Right cardiac atrium (tissue), 5 donors: ENCODE data around the gene DCUN1D4. TPM values are rescaled to one million over a fixed set of nuclear protein-coding genes. Genes with fewer than 3 reads are reported as not detected.

ENCODE experiments used
- ATAC-seq, 2 donors: fragments of 200-7000 bp; cut with Tn5 transposase; one replicate each; pipeline versions ENCODE4 v1.8.0 to v1.9.1; 2020; ENCODE audit warnings: moderate library complexity in 2 of 2, mild to moderate bottlenecking in 1 of 2
- DNase-seq, 3 donors: peaks; one replicate each; pipeline ENCODE4 v3.0.0-alpha.2; 2020
- H3K27ac ChIP-seq: one replicate; pipeline ENCODE4 v1.5.1; 2013; ENCODE audit warnings: mild to moderate bottlenecking, low read length, control low read depth, moderate library complexity
- H3K27me3 ChIP-seq: one replicate; pipeline ENCODE4 v1.6.1; 2013; ENCODE audit not compliant: control insufficient read depth, insufficient read depth
- H3K4me1 ChIP-seq: one replicate; pipeline ENCODE4 v1.6.1; 2013; ENCODE audit warnings: low read length; ENCODE audit not compliant: control insufficient read depth, insufficient read depth
- H3K4me3 ChIP-seq: one replicate; pipeline ENCODE4 v1.5.1; 2013; ENCODE audit warnings: low read length, control low read depth
- H3K9me3 ChIP-seq: one replicate; pipeline ENCODE4 v1.6.1; 2013; ENCODE audit warnings: low read length; ENCODE audit not compliant: control insufficient read depth
- WGBS: extraction: QIAGEN DNeasy Blood & Tissue Kit; methylation state at CpG from one replicate; pipeline ENCODE4 v1.1.7; 2013; 5-methylcytosine and 5-hydroxymethylcytosine counted together
- intact Hi-C, 4 donors: fragments of 100-400 bp; cut with DNase I; formaldehyde crosslinking; loops; one replicate each; pipeline versions ENCODE4 v1.11.0 to v1.14.0; 2022 to 2023
- polyA plus RNA-seq: library from polyadenylated mRNA; stranded (reverse); fragments of 200-250 nt; gene quantifications from one replicate; pipeline ENCODE4 v1.2.3, GENCODE V29; 2013
- total RNA-seq, 4 donors: library from RNA; stranded (reverse); fragmentation: NEBNext Ultra II Directional; extraction: Animal tissue kit (Norgen Biotek cat#: 25700); gene quantifications; one replicate each; pipeline ENCODE4 v1.2.1, GENCODE V29; 2021
- donor health status: healthy with polysubstance abuse.
- donor health status: DM: no; HTN: yes; CAD: no.
- donor health status: DM: no; HTN: no; CAD: no.
- donor health status: DM: no; HTN: yes; CAD: no; lungs with severe emphysema.
- donor health status: DM: yes; HTN: yes; CAD: no.

The DCUN1D4 gene
- total and polyA plus RNA-seq, 5 donors = 15.4 to 60.6 (median 54.8) TPM

DNA sequence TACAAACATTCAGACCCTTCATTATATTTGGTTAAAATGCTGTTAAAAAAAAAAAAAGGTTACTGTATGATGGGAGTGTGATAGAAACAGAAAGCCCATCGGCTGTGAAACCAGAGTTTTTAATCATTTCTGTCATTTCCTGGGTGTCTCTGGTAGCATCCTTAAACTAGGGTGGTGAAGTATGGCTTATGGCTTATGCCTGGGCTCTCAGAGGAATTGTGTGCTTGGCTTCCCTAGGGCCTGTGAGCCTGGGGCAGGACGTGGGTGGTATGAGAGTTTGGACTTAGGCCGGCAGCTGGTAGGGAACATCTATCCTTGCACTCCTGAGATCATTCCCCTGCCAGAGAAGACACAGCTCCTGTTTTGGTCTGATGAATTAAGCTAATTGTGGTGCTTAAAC, 52.2 kb downstream of the DCUN1D4 start:
- H3K27ac ChIP-seq = no peak overlapping the region
- peak; percentile 16 to 44 for ATAC-seq
- no peaks in the 10 kb centered on the region for H3K9me3 ChIP-seq
- no peak overlapping the region for H3K4me3 ChIP-seq
- no peaks in the 10 kb centered on the region for H3K4me1 ChIP-seq
- intact Hi-C loops = loop anchor here (5.0 to 10.0 kb wide), 2 partner anchors 130 to 132 kb away; partner anchors contain the start of gene LRRC66 (in 3 of the 4)
- WGBS = 78% methylated on average over 3 of the region's 3 CpGs
- H3K27me3 ChIP-seq = no peaks in the 10 kb centered on the region
- DNase-seq = peak in 1 of 3 donors; percentile 10

DNA sequence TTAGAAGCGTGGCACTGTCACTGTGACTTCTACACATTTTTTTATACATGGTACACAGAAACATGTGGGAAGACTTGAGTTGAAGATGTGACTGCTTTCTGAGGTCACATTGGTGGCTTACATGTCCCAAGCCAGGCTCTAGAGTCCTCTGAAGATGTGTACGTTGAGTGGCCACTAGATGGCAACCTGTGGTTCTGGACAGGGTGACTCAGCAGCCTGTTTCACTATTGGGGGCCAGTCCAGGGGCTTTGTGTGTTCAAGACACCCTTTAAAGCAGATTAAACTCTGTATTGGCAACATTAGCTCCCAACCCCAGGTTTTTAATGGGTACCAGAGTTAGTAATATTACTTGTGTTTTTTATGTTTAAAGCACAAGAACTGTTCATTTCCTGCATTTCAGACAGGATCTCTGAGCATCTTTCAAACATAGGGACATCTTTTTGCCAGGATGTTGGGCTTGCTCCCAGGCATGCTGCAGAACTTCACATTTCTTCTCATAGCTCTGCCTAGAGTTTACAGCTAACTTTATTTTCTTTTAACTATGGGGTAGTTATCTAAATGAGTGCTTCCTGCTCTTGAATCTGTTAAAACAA, 53.0 kb downstream of the DCUN1D4 start:
- H3K9me3 ChIP-seq = no peaks in the 10 kb centered on the region
- 30% methylated on average over 2 of the region's 2 CpGs for WGBS
- DNase-seq = peak; percentile 46 to 78 (median 55)
- peak; percentile 95 to 96 for ATAC-seq
- no peak overlapping the region for H3K27ac ChIP-seq
- H3K4me1 ChIP-seq = no peaks in the 10 kb centered on the region
- H3K27me3 ChIP-seq = no peaks in the 10 kb centered on the region
- intact Hi-C loops = loop anchor here (5.0 to 10.0 kb wide), 2 partner anchors 129 to 131 kb away; partner anchors contain the start of gene LRRC66 (in 3 of the 4)
- H3K4me3 ChIP-seq = no peak overlapping the region

DNA sequence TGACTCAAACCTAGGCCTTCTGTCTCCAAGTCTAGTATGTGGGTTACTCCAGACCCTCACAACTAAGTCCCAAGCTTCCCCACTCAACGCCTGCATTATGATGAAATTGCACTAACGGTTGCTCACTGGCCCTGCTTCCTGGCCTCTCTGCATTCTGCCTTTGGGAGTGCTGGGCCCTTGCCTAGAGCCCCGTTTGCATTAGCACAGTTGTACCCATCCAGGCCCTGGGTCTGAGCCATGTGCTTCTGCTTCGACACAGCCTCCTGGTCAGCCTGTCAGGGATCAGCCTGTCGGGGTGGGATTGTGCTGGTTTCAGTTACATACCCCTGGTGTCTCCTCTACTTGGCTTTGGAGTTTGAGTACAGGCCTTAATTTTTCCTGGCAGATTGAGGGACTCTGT, 58.4 kb downstream of the DCUN1D4 start:
- DNase-seq (no peak), ATAC-seq (peak in 1 of 2 donors; percentile 37)
- no peak overlapping the region for H3K27ac ChIP-seq
- no peaks in the 10 kb centered on the region for H3K27me3 ChIP-seq
- WGBS = 74% methylated on average over 5 of the region's 5 CpGs
- H3K9me3 ChIP-seq = no peaks in the 10 kb centered on the region
- H3K4me1 ChIP-seq = no peaks in the 10 kb centered on the region
- intact Hi-C loops = no loop called here
- no peak overlapping the region for H3K4me3 ChIP-seq

DNA sequence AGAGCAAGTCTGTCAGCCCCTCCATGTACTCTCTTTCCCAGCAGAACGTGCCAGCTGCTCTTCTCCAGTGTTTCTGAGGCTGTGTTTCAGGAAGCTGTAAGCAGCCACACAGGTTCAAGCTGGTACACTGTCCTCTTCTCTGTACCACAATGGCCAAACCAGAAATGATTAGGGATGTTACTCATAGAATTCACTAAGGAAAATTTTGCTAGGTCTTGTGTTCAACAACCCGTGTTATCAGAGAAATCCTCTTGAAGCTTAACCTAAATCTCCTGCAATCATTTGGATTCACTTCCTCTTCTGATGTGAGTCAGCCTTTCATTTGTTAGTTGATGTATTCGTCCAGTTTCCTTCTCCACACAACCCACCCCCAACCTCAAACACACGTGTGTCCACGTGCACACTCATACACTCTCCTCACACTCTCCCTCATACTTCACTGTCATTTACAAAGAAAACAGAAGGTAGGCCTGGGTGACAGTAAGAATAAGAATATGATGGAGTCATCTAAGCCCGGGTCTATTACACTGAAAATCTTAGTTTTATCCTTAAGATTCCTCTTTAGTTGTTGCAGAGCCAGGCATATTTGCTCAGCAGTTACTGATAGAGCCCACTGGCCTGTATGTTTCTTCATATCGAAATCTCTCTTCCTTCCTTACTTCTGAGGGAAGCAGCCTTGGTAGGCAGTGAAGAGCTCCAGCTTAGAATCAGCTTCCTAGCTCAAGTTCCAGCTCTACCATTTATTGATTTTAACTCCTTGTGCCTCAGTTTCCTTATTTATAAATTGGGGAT, 63.4 kb downstream of the DCUN1D4 start:
- Histone ChIP-seq H3K9me3 (no peaks in the 10 kb centered on the region), H3K4me3 (no peak overlapping the region), H3K4me1 (no peaks in the 10 kb centered on the region), H3K27me3 (no peaks in the 10 kb centered on the region), H3K27ac (no peak overlapping the region)
- intact Hi-C loops = no loop called here
- ATAC-seq (peak; percentile 31 to 50), DNase-seq (no peak)
- 64% methylated on average over 7 of the region's 7 CpGs for WGBS

DNA sequence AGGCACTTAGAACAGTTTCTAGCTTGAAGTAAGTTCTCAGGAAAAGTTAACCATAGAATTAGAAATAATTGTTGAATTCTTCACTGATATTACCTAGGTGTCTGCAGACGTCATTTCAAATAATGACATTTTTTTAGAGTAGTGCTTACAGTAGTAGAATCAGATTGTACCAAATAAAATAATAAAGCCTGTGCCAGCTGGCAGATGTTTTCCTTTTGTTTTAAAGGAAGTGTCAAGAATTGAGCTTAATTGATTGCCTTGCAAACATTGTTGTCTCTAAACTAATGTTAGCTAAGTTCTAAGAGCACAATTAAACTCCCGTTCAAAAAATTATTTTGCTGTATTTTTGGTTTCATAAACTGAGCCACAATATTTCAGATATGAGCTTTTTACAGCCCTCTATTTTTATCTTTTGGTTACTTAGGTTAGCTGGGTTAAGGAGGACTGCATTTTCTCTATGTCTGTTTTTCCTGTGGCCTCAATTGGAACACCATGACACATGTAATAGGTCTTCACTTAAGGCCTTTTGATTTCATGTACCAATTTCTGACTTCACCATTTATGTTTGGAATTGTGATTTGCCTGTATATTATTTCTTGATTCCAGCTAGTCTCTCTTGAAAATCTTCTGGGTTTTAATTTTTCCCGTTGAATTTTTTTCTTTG, 64.2 kb downstream of the DCUN1D4 start:
- Histone ChIP-seq H3K27ac (no peak overlapping the region), H3K4me1 (no peaks in the 10 kb centered on the region), H3K9me3 (no peaks in the 10 kb centered on the region), H3K27me3 (no peaks in the 10 kb centered on the region), H3K4me3 (no peak overlapping the region)
- ATAC-seq (peak in 1 of 2 donors; percentile 35), DNase-seq (no peak)
- 62% methylated on average over 3 of the region's 3 CpGs for WGBS
- intact Hi-C loops = no loop called here

DNA sequence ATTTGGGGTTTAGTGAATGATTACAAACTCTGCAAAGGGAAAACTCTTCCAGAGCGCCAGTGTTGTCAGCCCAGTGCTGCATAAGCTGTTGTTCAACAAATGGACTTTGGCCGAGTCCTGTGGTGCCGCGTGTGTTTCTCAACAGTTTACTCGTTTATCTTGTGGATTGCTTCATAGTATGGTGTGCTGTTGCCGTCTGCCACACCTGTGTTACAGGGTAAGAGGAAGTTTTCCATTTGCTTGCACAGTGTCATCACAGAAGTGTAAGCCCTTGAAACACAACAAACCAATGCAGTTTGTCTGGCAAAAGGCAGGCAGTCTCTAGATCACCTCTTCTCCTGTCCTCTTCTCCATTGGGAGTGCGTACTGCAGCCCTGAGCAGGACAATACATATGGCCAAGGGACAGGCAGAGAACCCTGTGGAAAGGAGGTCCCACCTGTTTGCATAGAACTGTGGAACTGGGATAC, 66.3 kb downstream of the DCUN1D4 start:
- 90% methylated on average over 7 of the region's 7 CpGs for WGBS
- no peak overlapping the region for H3K4me3 ChIP-seq
- H3K9me3 ChIP-seq = no peaks in the 10 kb centered on the region
- intact Hi-C loops = no loop called here
- no peaks in the 10 kb centered on the region for H3K27me3 ChIP-seq
- DNase-seq = no peak
- peak in 1 of 2 donors; percentile 51 for ATAC-seq
- H3K27ac ChIP-seq = no peak overlapping the region
- no peaks in the 10 kb centered on the region for H3K4me1 ChIP-seq

DNA sequence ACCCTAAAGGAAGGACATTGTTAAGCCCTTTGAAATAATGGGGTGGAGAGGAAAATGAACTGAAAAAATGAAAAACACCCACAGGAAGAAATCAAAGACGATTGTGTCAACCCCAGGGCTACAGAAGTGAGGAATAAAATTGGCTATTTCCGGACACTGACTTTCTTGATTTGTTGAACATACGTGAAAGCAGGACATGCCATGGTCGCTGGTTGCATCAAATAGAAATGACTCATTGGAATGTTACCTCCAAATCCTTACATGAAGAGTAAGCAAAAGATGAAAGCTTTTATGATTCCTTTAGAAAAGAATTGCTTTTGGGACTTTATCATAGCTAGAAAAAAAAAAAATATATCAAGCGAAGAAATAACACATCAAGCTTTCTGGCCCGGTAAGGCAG, 75.3 kb downstream of the DCUN1D4 start:
- WGBS = 85% methylated on average over 6 of the region's 6 CpGs
- Histone ChIP-seq H3K4me1 (no peaks in the 10 kb centered on the region), H3K4me3 (no peak overlapping the region), H3K27ac (no peak overlapping the region), H3K9me3 (no peaks in the 10 kb centered on the region), H3K27me3 (no peaks in the 10 kb centered on the region)
- ATAC-seq = no peak
- DNase-seq = no peak
- intact Hi-C loops = no loop called here

DNA sequence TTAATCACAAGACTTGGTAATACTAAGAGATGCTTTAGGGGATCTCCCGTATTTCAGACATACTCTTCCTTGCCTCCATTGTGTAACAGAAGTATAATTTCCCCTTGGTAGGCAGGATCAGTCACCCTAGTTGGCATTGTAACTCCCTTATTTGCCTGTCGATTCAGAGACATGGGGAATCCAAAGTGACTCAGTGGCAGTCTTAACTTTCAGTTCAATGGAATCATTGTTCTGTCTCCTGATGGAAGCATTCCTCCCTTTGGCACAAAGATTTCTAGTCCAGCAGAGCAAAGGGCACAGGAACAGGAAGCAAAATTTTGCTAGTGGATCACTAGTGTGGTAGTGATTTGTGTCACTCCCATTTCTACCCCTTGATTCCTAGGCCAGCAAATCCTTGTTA, 80.4 kb downstream of the DCUN1D4 start:
- no peak for DNase-seq
- H3K4me1 ChIP-seq = no peaks in the 10 kb centered on the region
- WGBS = 83% methylated on average over 2 of the region's 2 CpGs
- no peak overlapping the region for H3K27ac ChIP-seq
- no peaks in the 10 kb centered on the region for H3K9me3 ChIP-seq
- no peak for ATAC-seq
- intact Hi-C loops = no loop called here
- no peak overlapping the region for H3K4me3 ChIP-seq
- no peaks in the 10 kb centered on the region for H3K27me3 ChIP-seq

DNA sequence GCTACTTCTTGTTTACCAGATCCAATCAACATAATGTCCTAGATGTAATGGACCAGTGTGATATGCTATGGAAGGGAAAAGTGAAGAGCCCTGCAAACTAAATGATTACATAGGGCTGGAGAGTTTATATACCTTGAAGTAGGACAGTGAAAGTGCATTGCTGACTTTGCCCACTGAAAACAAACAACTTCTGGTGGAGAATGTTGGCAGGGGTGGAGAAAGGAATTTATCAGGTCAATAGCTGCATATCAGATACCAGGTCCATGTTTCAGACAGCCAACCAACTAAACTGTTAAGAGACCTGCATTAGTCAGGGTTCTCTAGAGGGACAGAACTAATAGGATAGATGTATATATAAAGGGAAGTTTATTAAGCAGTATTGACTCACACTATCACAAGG, 82.4 kb downstream of the DCUN1D4 start:
- Histone ChIP-seq H3K4me1 (no peaks in the 10 kb centered on the region), H3K27ac (no peak overlapping the region), H3K9me3 (no peaks in the 10 kb centered on the region), H3K27me3 (no peaks in the 10 kb centered on the region), H3K4me3 (no peak overlapping the region)
- ATAC-seq (no peak), DNase-seq (no peak)
- intact Hi-C loops = no loop called here

DNA sequence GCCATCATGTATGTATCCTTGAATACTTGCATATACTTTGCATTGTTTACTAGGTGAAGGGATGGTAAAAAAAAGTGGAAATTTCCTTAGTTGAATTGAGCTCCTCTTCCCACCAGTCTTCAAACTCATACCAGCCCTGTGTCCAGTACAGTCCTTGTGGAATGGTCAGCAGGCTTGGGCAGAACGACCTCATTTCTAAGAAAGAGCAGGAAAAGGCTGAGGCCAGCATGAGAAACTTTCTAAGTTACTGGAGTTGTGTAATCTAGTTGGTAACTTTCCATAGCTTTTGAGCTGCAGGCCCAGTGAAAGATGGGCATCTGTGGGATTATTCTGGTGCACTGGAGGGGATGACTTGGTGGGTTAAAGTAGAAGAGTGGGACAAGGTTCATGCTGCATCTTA, 87.6 kb downstream of the DCUN1D4 start:
- ATAC-seq = no peak
- DNase-seq = no peak
- H3K9me3 ChIP-seq = no peaks in the 10 kb centered on the region
- H3K4me3 ChIP-seq = no peak overlapping the region
- 74% methylated on average over 1 of the region's 1 CpG for WGBS
- H3K27ac ChIP-seq = no peak overlapping the region
- no peaks in the 10 kb centered on the region for H3K27me3 ChIP-seq
- H3K4me1 ChIP-seq = no peaks in the 10 kb centered on the region
- intact Hi-C loops = no loop called here

DNA sequence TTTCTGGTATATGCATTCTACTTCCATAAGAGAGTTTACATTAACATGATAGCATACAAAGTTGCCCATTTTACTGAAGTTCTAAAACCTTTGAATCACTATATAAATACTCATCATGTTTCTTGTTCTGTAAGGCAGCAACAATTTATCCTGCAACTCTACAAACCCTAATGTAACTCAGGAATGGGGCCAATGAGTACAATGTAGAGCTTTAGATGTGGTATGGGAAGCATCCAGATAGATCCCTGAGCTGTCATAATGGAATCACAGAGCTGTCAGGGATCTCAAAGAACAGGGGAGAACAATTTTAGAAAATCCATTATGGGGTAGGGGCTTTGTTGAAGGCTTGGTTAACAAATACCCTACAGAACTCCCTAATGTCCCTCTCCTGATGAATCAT, 88.5 kb downstream of the DCUN1D4 start:
- Histone ChIP-seq H3K27ac (no peak overlapping the region), H3K4me1 (no peaks in the 10 kb centered on the region), H3K27me3 (no peaks in the 10 kb centered on the region), H3K9me3 (no peaks in the 10 kb centered on the region), H3K4me3 (no peak overlapping the region)
- no peak for ATAC-seq
- no peak for DNase-seq
- intact Hi-C loops = no loop called here
